Measurements from ENCODE around the gene SFT2D1. TPM values are rescaled to one million over a fixed set of nuclear protein-coding genes. Genes with fewer than 3 reads are reported as not detected.

Gene SFT2D1
- total RNA-seq, 4 donors from 2014 or later, result 26.4 to 31.9 (median 28.2) TPM

- Histone ChIP-seq H3K9me3 (no peaks in the 10 kb centered on the region), H3K27ac (no peak overlapping the region), H3K4me1 (no peaks in the 10 kb centered on the region), H3K27me3 (no peaks in the 10 kb centered on the region), H3K4me3 (no peak overlapping the region), H3K36me3 (no peaks in the 10 kb centered on the region)
- no peak for DNase-seq
- TF ChIP-seq CTCF (IDR thresholded peaks at IDR 0.05), result no peak
- TF ChIP-seq POLR2A (IDR thresholded peaks at IDR 0.05), result no peak
Observed at GRCh38 chr6:166281104-166281503, 61.2 kb downstream of the SFT2D1 start.

- TF ChIP-seq POLR2A (IDR thresholded peaks at IDR 0.05) (no peak), CTCF (IDR thresholded peaks at IDR 0.05) (no peak)
- H3K9me3 ChIP-seq, result no peaks in the 10 kb centered on the region
- H3K27me3 ChIP-seq, result no peaks in the 10 kb centered on the region
- H3K36me3 ChIP-seq, result no peaks in the 10 kb centered on the region
- H3K27ac ChIP-seq, result no peak overlapping the region
- H3K4me3 ChIP-seq, result no peak overlapping the region
- DNase-seq, result no peak
- no peaks in the 10 kb centered on the region for H3K4me1 ChIP-seq
Observed at GRCh38 chr6:166279393-166279679, 63.0 kb downstream of the SFT2D1 start.

DNA sequence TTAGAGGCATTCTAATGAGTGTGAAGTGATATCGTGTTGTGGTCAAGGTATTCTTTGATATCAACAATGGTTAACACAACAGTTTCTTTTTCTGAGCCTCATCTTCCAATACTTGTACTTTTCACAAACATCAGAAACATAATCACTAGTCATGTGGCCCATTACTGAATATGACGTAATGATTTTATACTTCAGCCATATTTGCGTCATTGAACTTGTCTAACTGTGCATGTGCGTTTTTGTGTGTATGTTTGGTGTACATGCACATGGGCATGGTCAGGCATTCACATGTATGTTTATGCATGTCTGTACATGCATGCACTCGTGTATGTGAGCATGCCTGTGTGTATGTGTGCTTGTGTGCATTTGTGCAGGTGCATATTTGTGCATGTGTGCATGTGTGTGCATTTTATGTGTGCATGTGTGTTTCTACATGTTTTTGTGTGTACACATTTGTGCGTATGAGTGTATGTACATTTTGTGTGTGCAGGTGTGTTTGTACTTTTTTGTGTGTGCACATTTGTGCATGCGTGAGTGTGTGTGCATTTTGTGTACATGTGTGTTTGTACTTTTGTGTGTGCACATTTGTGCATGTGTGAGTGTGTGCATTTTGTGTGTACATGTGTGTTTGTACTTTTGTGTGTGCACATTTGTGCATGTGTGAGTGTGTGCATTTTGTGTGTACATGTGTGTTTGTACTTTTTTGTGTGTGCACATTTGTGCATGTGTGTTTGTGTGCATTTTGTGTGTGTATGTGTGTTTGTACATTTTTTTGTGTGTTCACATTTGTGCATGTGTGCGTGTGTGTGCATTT is 63.6 kb downstream of the SFT2D1 start:
- Histone ChIP-seq H3K27me3 (no peaks in the 10 kb centered on the region), H3K4me1 (no peaks in the 10 kb centered on the region), H3K4me3 (no peak overlapping the region), H3K36me3 (no peaks in the 10 kb centered on the region), H3K27ac (no peak overlapping the region), H3K9me3 (no peaks in the 10 kb centered on the region)
- no peak for TF ChIP-seq POLR2A (IDR thresholded peaks at IDR 0.05)
- TF ChIP-seq CTCF (IDR thresholded peaks at IDR 0.05), result no peak
- no peak for DNase-seq

DNA sequence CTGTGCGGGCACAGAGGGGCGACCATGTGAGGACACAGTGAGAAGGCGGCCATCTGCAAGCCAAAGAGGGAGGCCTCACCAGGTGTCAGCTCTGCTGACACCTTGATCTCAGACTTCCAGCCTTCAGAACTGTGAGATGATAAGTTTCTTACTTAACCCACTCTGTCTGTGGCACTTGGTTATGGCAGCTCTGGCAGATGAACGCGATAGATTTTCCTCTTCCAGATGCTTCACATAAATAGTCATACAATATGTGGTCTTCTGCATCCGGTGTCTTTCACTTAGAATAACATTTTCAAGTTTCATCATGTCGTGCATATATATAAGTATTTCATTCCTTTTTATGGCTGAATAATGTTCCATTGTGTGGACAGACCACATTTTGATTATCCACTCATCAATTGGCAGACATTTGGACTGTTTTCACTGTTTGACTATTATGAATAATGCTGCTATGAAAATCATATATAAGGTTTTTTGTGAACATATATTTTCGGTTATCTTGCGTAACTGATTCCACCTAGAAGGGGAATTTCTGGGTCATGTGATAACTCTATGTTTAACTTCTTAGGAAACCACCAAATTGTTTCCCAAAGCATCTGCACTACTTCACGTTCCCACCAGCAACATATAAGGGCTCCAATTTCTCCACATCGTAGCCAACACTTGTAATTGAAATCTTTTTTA is 64.3 kb downstream of the SFT2D1 start:
- TF ChIP-seq CTCF (IDR thresholded peaks at IDR 0.05) (no peak), POLR2A (IDR thresholded peaks at IDR 0.05) (no peak)
- H3K4me3 ChIP-seq, result no peak overlapping the region
- no peaks in the 10 kb centered on the region for H3K27me3 ChIP-seq
- no peak for DNase-seq
- H3K4me1 ChIP-seq, result no peaks in the 10 kb centered on the region
- no peak overlapping the region for H3K27ac ChIP-seq
- H3K36me3 ChIP-seq, result no peaks in the 10 kb centered on the region
- H3K9me3 ChIP-seq, result no peaks in the 10 kb centered on the region

DNA sequence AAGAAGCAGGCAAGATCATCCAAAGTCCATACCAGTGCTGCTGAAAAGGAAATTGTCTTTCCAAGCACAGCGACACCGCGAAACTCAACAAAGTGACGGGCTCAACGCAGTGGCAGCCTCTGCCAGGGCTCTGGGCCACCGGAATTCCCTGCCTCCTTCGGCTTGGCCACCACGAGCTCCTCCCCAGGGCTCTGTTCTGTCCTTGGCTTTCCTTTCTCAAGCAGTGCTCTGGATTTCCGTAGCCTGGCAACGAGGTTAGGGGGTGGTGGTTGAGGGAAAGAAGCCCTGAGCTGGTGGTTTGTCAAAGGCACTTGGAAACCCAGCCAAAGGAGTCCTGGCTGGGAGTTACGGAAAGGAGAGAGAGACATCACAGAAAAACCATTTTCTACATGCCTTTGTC is 65.3 kb downstream of the SFT2D1 start:
- no peak for DNase-seq
- no peak overlapping the region for H3K4me3 ChIP-seq

More for the DNA sequence above, 65.3 kb downstream of the SFT2D1 start:
- H3K36me3 ChIP-seq, result no peaks in the 10 kb centered on the region
- TF ChIP-seq CTCF (IDR thresholded peaks at IDR 0.05), result no peak
- TF ChIP-seq POLR2A (IDR thresholded peaks at IDR 0.05), result no peak
- H3K27ac ChIP-seq, result no peak overlapping the region
- H3K9me3 ChIP-seq, result no peaks in the 10 kb centered on the region
- H3K4me1 ChIP-seq, result no peaks in the 10 kb centered on the region
- no peaks in the 10 kb centered on the region for H3K27me3 ChIP-seq

Measured in Peyer's patch (tissue), 4 donors.